Mesodermal cell (in vitro differentiated cells): ENCODE measurements around the gene RTKN.
"Not testable (repeated sequence)": the region's sequence is repeated elsewhere in the genome, so short reads cannot be mapped to it uniquely, and the experiment has no call there.

Experiments used
- H3K27ac ChIP-seq: 2 replicates; pipeline ENCODE4 v1.7.0; 2013; ENCODE audit warnings: mild to moderate bottlenecking, low read depth, low read length, moderate library complexity; ENCODE audit not compliant: severe bottlenecking
- H3K36me3 ChIP-seq: 2 replicates; pipeline ENCODE4 v1.7.1; 2013; ENCODE audit warnings: mild to moderate bottlenecking, low read length, moderate library complexity; ENCODE audit not compliant: control insufficient read depth, insufficient read depth
- H3K4me1 ChIP-seq: one replicate; pipeline ENCODE4 v1.7.1; 2013; ENCODE audit warnings: mild to moderate bottlenecking, low read length; ENCODE audit not compliant: insufficient read depth, control insufficient read depth, poor library complexity, severe bottlenecking
- H3K4me3 ChIP-seq: 2 replicates; pipeline ENCODE4 v1.7.0; 2013; ENCODE audit warnings: low read length, control low read depth, mild to moderate bottlenecking; ENCODE audit not compliant: insufficient read depth, poor library complexity, severe bottlenecking; ENCODE audit errors: extremely low read depth
- H3K9me3 ChIP-seq: 2 replicates; pipeline ENCODE4 v1.7.1; 2013; ENCODE audit warnings: mild to moderate bottlenecking, low read length, moderate library complexity; ENCODE audit not compliant: control insufficient read depth
- WGBS, 2 experiments: methylation state at CpG; one replicate each; pipeline ENCODE4 v1.1.5; 2013; ENCODE audit warnings: missing lambda C conversion rate in 2 of 2; ENCODE audit not compliant: insufficient coverage in 2 of 2; 5-methylcytosine and 5-hydroxymethylcytosine counted together

RTKN gene

DNA sequence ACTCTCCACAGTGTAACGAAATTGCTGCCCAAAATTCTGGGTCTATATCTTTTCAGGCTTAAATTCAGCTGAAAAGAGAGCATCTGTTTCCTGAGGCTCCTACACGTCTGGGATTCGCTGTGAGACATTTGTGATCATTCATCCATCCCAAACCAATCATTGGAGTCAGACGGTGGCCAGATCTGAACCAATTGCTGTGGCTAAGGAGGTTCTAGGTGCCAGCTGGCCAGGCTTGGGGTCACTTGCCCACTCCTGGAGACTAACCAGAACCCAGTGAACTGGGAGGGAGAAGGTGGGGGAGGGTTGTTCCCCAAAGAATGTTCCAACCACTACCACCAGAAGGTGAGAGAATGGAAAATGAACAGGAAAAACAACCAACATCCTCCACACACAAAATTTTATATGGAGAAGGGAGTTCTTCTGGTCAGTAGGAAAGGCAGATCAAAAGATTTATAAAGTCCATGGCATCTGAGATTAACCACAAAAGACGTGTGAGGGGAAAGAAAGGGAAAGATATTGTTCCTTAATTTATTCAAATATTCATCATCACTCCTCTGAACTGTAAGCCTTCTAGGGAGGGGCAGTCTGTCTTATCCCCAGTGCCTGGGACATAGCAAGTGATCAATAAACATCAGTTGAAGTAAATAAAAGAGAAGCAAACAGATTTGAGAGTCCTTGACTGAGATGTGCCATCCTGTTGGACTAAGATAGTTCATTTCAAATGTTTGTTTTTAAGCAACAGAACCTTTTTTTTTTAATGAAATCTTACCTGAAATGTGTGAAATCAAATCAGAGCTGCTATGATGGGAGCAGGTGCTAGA, 3.0 kb upstream of the RTKN start:
- 65 to 89% methylated on average over 3 to 4 of the region's 5 CpGs for WGBS, 2 experiments
- Histone ChIP-seq H3K27ac (no peak overlapping the region), H3K4me3 (no peak overlapping the region), H3K4me1 (peaks cover 8% of the 10 kb centered on the region), H3K9me3 (no peaks in the 10 kb centered on the region), H3K36me3 (no peaks in the 10 kb centered on the region)

DNA sequence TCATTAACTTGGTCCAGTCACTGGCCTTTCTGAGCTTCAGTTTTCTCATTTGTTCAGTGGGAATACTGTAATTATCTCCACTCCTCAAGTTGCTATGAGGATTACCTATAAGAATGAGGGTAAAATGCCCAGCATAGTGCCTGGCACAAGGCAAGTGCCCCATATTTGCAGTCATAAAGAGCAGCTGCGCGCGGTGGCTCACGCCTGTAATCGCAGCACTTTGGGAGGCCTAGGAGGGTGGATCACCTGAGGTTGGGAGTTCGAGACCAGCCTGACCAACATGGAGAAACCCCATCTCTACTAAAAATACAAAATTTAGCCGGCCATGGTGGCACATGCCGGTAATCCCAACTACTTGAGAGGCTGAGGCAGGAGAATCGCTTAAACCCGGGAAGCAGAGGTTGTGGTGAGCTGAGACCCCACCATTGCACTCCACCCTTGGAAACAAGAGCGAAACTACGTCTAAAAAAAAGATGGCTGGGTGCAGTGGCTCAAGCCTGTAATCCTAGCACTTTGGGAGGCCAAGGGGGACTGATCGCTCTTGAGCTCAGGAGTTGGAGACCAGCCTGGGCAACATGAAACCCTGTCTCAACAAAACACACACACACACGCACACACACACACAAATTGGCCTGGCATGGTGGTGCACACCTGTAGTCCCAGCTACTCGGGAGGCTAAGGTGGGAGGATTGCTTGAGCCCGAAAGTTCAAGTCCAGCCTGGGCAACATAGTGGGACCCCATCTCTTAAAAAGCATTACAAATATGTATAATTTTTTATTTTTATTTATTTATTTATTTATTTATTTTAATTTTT, 953 bp upstream of the RTKN start:
- not testable (repeated sequence) for H3K27ac ChIP-seq, H3K36me3 ChIP-seq, H3K9me3 ChIP-seq
- peak overlapping the region; percentile 54 for H3K4me3 ChIP-seq
- 79% methylated on average over 8 to 9 of the region's 16 CpGs for WGBS, 2 experiments
- peaks cover 26% of the 10 kb centered on the region for H3K4me1 ChIP-seq

DNA sequence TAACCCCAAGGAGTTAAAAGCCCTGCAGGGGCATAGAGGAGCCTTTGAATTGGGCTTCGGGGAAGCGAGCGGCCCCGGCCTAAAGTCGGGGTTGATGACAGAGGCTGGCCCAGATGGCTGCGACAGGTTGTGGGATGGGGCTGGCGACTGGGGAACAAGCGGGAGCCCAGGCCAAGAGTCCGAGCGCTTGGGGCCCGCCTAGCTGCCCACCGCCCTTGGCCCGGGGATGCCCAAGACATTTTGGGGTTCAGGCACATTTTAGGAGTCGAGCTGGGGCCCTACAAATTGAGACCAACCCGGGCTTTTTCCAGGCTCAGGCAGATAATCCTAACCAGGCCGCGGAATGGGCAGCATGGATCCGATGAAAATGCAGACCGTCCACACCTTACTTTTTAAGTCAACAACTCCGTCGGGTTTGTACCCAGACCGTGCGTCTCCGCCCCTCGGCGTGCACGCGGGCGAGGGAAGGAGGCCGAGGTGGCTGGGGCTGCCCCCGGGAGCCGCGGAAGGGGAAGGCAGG, 507 bp downstream of the RTKN start:
- peak overlapping the region; percentile 99 for H3K27ac ChIP-seq
- no peaks in the 10 kb centered on the region for H3K9me3 ChIP-seq
- peaks cover 12% of the 10 kb centered on the region for H3K36me3 ChIP-seq
- WGBS, 2 experiments: 2 to 3% methylated on average over 28 to 32 of the region's 33 CpGs
- H3K4me3 ChIP-seq: peak overlapping the region; percentile 54
- peaks cover 38% of the 10 kb centered on the region for H3K4me1 ChIP-seq

DNA sequence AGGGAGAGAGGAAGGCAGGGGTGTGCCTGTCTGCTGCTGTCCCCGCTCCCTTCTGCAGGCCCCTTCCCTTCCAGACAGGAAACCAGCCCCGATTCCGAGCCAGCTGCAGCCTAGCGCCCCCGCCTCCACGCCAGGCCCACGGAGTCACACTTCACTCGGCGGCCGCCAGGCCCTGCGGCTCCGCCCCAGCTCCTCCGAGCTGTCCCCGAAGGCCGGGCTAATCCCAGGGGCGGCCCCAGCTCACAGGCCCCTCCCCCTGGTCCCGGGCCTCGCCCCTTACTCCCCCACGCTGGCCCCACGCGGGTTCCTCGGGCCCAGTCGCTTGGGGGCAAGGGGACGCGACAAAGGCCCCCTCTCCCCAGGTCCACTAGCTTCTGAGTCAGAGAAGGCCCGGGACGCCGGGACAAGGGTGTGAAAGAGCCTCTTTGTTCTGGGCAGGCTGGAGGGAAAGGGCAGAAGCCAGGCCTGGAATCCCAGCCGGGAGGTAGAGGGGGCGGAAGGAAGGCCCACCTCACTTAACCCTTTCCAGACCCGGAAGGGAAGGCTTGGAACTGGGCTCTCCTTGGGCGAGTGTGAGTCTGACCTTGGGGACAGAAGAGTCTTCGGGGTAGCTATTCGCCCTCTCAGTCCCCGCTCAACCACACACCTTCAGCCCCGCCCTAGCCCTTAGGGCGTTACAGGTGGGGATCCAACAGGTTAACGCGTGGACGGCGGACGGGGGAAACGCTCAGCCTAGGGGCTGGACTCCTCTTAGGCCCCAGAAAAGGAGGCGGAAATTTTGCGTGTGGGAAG, 1.2 kb downstream of the RTKN start:
- Histone ChIP-seq H3K9me3 (no peaks in the 10 kb centered on the region), H3K27ac (peak overlapping the region; percentile 99), H3K4me1 (peaks cover 38% of the 10 kb centered on the region), H3K36me3 (peaks cover 18% of the 10 kb centered on the region), H3K4me3 (peak overlapping the region; percentile 54)
- WGBS, 2 experiments: 0 to 1% methylated on average over 19 to 28 of the region's 45 CpGs

DNA sequence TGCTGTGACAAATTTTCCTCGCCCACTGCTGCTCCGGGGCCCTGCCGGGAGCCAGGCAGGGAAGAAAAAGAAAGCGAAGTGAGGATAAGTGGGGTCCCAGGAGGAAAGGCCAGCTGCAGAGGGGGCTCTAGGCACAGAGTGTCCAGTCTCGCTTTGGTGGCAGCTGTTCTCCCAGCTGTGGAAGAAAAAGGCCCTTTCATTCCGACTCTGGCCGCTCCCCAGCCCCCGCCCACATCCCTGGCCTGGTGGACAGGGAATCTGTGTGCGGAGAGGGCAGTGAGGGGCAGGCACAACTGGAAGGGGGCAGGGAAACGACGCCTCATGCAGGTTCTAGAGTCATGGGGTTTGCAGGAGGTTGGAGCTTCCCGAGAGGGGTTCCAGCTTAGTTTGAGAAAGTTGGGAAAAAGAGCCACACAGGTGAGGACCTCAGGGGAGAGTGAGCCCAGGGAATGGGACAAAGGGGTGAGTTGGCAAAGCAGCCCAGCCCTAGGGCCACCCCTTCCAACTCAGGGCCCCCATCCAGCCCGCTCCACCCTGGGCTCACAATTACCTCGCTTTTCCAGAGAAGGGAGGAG, 1.8 kb downstream of the RTKN start:
- Histone ChIP-seq H3K9me3 (no peaks in the 10 kb centered on the region), H3K27ac (peak overlapping the region; percentile 99), H3K4me1 (peaks cover 38% of the 10 kb centered on the region), H3K4me3 (peak overlapping the region; percentile 54), H3K36me3 (peaks cover 25% of the 10 kb centered on the region)
- WGBS, 2 experiments: 18 to 26% methylated on average over 7 to 9 of the region's 14 CpGs

DNA sequence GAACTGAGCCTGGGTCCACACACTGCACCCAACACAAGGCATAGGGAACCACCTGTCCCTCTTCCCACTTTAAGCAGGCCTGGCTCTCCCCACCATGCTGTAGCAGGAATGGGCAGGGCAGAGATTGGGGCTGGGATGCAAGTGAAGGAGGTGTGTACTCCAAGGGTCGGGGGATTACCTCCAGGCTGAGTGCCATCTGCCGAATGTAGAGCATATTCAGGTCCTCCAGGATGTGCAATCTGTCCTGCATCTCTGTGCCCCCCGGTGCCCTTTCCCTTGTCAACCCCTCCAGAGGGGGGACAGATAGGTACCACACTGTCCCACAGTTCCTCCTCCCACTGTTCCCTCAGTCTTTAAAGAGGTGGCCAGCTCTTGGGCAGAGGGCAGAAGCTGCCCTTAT, 2.4 kb downstream of the RTKN start:
- H3K27ac ChIP-seq: peak overlapping the region; percentile 99
- 56 to 72% methylated on average over 3 of the region's 3 CpGs for WGBS, 2 experiments
- H3K9me3 ChIP-seq: no peaks in the 10 kb centered on the region
- H3K4me1 ChIP-seq: peaks cover 34% of the 10 kb centered on the region
- peaks cover 30% of the 10 kb centered on the region for H3K36me3 ChIP-seq
- H3K4me3 ChIP-seq: peak overlapping the region; percentile 54

DNA sequence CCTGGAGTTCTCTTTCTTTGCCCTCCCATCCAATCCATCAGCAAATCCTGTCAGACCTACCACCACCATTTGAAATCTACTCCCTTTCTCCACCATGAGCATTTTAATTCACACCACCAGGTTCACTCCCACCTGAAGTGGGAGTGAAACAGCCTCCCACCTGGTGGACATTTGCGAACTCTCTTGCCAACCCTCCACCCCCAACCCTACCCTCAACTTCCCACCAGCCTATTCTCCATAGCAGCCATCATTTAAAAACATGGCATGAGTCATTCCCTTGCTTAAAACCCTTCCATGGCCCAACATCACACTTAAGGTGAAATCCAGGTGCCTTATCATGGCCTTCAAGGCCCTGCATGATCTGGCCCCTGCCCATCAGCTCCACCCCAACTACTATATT, 3.5 kb downstream of the RTKN start:
- Histone ChIP-seq H3K27ac (no peak overlapping the region), H3K36me3 (peaks cover 35% of the 10 kb centered on the region)
- 90% methylated on average over 1 of the region's 1 CpG for WGBS, 2 experiments

DNA sequence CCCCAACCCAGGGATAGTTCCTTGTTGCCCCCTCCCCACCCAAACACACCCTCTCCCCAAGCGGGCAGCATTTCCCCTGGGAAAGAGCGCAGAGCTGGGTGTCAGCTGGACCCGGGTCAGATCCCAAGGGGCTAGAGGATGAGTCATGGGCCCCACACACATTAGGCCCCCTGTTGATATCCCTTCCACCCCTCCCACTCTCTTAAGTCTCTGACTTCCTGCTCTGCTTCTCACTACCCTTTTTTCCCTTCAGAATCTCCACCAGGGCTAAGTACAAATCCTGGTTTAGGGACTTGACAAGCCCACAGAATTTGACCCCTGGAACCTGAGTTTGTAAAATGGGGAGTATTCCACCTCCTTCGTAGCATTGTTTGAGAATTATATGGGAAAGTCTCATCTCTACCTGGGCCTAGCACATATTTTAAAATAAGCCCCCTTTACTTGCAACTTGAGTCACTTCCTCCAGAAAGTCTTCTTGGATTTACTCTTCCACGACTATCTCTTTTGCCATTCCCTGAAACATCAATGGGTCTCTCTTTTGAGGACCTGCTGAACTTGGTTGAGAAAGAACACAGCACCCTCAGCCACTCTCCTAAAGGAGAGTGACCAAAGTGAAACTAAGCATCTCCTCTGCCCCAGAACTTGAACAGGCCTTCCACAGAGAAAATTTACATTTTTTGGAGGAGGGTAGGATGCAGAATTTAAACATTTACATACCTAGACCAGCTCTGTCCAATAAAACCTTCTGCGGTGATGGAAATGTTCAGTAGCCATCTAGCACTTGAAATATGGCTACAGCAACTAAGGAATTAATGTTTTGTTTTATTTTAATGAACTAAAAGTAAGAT, 4.7 kb downstream of the RTKN start:
- Histone ChIP-seq H3K27ac (no peak overlapping the region), H3K36me3 (peaks cover 44% of the 10 kb centered on the region), H3K9me3 (no peaks in the 10 kb centered on the region), H3K4me1 (peaks cover 30% of the 10 kb centered on the region), H3K4me3 (no peak overlapping the region)
- 55 to 63% methylated on average over 4 to 5 of the region's 6 CpGs for WGBS, 2 experiments

More for the DNA sequence above, 3.5 kb downstream of the RTKN start:
- peaks cover 30% of the 10 kb centered on the region for H3K4me1 ChIP-seq
- no peaks in the 10 kb centered on the region for H3K9me3 ChIP-seq
- H3K4me3 ChIP-seq: no peak overlapping the region

DNA sequence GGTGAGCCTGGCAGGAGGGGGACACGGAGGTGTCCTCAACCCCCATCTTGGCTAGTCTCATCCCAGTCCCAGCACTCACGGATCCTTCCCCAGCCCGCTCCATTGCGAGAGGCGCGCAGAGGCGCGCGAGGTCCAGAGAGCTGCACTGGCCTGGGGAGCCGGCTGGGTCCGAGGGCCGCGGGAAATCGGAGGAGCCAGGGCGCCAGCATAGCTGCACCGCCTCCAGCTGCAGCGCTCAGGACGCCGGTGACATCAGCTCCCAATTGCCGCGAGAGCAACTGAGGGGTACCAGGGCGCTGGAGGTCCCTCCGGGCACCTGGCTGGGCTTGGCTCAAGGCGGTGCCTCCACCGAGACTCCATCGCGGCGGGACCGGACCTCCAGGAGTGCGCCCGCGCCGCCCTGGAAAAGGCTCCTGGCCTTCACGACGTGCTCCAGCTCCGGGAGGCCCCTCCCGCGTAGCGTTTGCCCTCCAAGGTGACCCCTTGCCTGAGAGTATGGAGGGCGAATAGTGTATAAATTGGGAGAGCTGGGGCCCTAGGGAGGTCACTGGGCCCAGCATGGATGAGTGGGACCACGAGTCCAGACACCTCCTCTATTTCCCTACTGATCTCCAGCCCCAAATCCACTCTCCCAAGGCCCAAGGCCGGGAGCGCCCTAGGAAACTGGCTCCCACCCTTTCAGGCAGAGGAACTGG, 5.5 kb downstream of the RTKN start:
- Histone ChIP-seq H3K4me3 (no peak overlapping the region), H3K9me3 (no peaks in the 10 kb centered on the region), H3K36me3 (peaks cover 52% of the 10 kb centered on the region), H3K27ac (no peak overlapping the region), H3K4me1 (peaks cover 30% of the 10 kb centered on the region)
- 94 to 95% methylated on average over 26 to 39 of the region's 43 CpGs for WGBS, 2 experiments
